Lower lobe of right lung (tissue), 2 donors: Measurements from ENCODE around the gene GRM8. TPM values are rescaled to one million over a fixed set of nuclear protein-coding genes. Genes with fewer than 3 reads are reported as not detected.
"Not testable (repeated sequence)": the region's sequence is repeated elsewhere in the genome, so short reads cannot be mapped to it uniquely, and the experiment has no call there.

Experiments used
- ATAC-seq, 2 donors: fragments of 200-7000 bp; cut with Tn5 transposase; one replicate each; pipeline ENCODE4 v1.9.1; 2020 to 2022; ENCODE audit warnings: mild to moderate bottlenecking in 2 of 2, moderate library complexity in 2 of 2
- DNase-seq: peaks from one replicate; pipeline ENCODE4 v3.0.0-alpha.2; 2020
- H3K27ac ChIP-seq: fragments of 200-600 bp; one replicate; pipeline ENCODE4 v1.8.0; 2022
- H3K27me3 ChIP-seq: fragments of 200-600 bp; one replicate; pipeline ENCODE4 v1.8.0; 2022; ENCODE audit warnings: low read depth
- H3K36me3 ChIP-seq: fragments of 200-600 bp; one replicate; pipeline ENCODE4 v1.8.0; 2022; ENCODE audit warnings: mild to moderate bottlenecking
- H3K4me1 ChIP-seq: fragments of 200-600 bp; one replicate; pipeline ENCODE4 v1.8.0; 2022
- H3K4me3 ChIP-seq: fragments of 200-600 bp; one replicate; pipeline ENCODE4 v1.8.0; 2022; ENCODE audit warnings: mild to moderate bottlenecking
- H3K9me3 ChIP-seq: fragments of 200-600 bp; one replicate; pipeline ENCODE4 v1.8.0; 2022
- intact Hi-C: fragments of 100-400 bp; cut with DNase I; formaldehyde crosslinking; loops from one replicate; pipeline ENCODE4 v1.11.0; 2022
- total RNA-seq: library from RNA; stranded (reverse); fragmentation: NEBNext Ultra II Directional; extraction: Animal tissue kit (Norgen Biotek cat#: 25700); gene quantifications from one replicate; pipeline ENCODE4 v1.2.1, GENCODE V29; 2021
- TF ChIP-seq, protein P1 (sequence below): fragments of 200-600 bp; IDR thresholded peaks from one replicate; pipeline ENCODE4 v1.8.0; 2022; ENCODE audit warnings: antibody characterized with exemption, mild to moderate bottlenecking
- donor health status: DM: no; HTN: yes; CAD: no; lungs with severe emphysema.

The GRM8 gene
- total RNA-seq, 1 donor from 2014 or later, result not detected

DNA sequence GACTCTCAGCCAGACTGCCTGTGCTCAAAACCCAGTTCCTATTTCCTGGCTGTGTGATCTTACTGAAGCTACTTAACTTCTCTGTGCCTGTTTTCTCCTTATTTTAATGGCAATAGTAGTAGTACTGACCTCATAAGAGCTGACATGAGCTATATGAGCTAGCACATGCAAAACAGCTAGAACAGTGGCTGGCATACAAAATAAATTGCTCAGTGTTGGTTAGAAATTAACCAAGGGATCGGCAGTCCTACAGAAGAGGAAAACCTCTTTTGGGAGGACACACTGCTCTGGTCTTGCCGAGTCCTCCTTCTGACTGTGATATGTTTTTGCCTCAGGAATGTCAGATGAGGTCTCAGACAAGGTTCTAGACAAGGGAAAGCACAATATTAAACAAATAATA is 322.6 kb downstream of the GRM8 start:
- Histone ChIP-seq H3K9me3 (no peaks in the 10 kb centered on the region), H3K4me3 (no peak overlapping the region), H3K27ac (no peak overlapping the region), H3K4me1 (no peaks in the 10 kb centered on the region), H3K27me3 (no peaks in the 10 kb centered on the region), H3K36me3 (no peaks in the 10 kb centered on the region)
- intact Hi-C loops, result no loop called here
- TF ChIP-seq, protein P1, sequence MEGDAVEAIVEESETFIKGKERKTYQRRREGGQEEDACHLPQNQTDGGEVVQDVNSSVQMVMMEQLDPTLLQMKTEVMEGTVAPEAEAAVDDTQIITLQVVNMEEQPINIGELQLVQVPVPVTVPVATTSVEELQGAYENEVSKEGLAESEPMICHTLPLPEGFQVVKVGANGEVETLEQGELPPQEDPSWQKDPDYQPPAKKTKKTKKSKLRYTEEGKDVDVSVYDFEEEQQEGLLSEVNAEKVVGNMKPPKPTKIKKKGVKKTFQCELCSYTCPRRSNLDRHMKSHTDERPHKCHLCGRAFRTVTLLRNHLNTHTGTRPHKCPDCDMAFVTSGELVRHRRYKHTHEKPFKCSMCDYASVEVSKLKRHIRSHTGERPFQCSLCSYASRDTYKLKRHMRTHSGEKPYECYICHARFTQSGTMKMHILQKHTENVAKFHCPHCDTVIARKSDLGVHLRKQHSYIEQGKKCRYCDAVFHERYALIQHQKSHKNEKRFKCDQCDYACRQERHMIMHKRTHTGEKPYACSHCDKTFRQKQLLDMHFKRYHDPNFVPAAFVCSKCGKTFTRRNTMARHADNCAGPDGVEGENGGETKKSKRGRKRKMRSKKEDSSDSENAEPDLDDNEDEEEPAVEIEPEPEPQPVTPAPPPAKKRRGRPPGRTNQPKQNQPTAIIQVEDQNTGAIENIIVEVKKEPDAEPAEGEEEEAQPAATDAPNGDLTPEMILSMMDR, result no peak
- DNase-seq, result no peak
- no peak for ATAC-seq

DNA sequence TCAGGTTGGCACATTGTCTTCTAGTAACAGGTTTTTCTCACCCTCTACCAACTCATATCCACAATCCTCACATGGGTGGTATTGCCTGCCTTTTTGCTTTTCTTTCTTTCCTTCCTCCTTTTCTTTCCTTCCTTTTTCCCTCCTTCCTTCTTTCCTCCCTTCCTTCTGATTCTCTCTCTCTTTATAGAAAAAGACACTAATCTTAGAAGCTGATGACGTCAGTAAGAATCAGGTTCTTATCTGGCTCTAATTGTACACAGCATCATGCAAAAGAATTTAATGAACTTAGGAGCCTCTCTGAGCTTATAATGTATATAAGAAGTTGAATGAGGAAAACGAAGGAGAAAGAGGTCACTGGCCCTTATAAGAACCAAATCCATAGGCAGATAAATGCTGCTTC is 328.3 kb downstream of the GRM8 start:
- DNase-seq (no peak), ATAC-seq (no peak)
- Histone ChIP-seq H3K4me1 (no peaks in the 10 kb centered on the region), H3K36me3 (no peaks in the 10 kb centered on the region), H3K27ac (no peak overlapping the region), H3K4me3 (no peak overlapping the region), H3K9me3 (no peaks in the 10 kb centered on the region), H3K27me3 (no peaks in the 10 kb centered on the region)
- TF ChIP-seq, protein P1, result no peak
- intact Hi-C loops, result no loop called here

DNA sequence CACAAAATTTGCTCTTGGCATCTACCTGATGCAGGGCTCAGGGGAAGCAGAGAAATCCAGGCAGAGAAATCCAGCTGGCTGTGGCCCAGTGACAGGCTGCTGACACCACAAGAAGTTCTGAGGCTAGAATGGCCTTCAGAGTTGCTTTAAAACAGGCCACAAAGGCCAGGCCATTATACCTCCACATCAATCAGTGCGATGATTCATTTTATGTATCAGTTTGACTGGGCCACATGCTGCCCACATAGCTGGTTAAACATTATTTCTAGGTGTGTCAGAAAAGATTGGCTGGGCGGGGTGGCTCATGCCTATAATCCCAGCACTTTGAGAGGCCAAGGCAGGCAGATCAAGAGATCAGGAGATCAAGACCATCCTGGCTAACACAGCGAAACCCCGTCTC is 341.1 kb downstream of the GRM8 start:
- intact Hi-C loops, H3K36me3 ChIP-seq, DNase-seq, ATAC-seq, H3K27me3 ChIP-seq, H3K4me1 ChIP-seq, H3K4me3 ChIP-seq, H3K9me3 ChIP-seq, H3K27ac ChIP-seq: not testable (repeated sequence)

DNA sequence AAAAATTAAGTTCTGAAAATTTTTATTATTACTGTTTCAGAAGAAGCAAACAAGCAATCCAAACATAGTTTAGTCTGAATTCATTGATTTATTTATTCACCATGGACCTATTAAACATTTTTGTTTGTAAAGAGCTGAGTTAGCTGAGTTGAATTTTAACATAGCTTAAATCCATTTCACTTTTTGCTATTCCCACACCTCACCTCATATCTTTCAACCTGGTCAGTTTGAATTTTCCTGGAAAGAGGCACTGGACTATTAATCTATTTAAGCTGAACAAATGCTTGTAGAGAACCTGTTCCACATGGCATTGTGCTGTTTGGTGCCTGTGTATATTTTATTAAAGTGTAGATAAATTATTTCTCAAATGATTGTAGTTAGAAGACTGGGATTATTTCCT is 344.2 kb downstream of the GRM8 start:
- H3K4me1 ChIP-seq, H3K9me3 ChIP-seq, H3K4me3 ChIP-seq, intact Hi-C loops, H3K27ac ChIP-seq, DNase-seq, H3K27me3 ChIP-seq, ATAC-seq, H3K36me3 ChIP-seq: not testable (repeated sequence)

DNA sequence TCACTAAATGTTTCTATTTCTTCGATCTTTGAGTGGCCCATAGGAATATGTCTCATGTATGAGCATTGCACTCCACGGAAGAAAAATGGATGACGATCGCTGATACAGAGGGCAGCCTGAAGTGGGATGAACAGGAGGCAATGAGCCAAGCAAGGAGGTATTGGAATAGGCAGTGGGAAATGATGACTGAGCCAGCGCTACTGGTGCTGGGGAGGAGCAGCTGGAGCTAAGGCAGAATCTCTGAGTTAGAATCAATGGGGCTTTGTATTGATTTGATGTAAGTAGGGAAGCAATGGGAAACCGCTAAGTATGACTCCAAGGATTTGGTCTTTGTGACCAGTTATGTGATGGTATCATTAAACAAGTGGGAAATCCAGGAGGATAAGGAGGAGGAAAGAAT is 345.1 kb downstream of the GRM8 start:
- H3K9me3 ChIP-seq, H3K4me1 ChIP-seq, H3K36me3 ChIP-seq, H3K27me3 ChIP-seq, H3K4me3 ChIP-seq, intact Hi-C loops, H3K27ac ChIP-seq, DNase-seq, ATAC-seq: not testable (repeated sequence)

DNA sequence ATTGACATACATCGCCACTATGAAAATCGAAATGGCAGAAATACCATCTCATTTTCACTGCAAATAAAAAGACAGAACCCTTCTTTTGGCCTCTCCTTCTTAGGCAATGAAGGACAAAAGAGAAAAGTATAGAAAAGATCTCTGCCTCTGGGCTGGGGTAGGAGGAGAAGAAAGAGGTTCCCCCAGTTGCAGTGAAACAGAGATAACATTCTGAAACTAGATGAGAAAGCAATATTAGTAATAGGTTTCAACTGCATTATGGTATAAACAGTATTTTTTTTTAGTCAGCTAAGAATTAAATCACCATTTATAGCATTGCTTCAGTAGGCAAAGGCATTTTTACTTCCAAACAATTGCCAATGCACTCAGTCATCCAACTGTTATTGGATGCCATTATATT is 347.5 kb downstream of the GRM8 start:
- intact Hi-C loops, H3K36me3 ChIP-seq, H3K27me3 ChIP-seq, ATAC-seq, H3K4me3 ChIP-seq, H3K9me3 ChIP-seq, H3K4me1 ChIP-seq, H3K27ac ChIP-seq, DNase-seq: not testable (repeated sequence)

DNA sequence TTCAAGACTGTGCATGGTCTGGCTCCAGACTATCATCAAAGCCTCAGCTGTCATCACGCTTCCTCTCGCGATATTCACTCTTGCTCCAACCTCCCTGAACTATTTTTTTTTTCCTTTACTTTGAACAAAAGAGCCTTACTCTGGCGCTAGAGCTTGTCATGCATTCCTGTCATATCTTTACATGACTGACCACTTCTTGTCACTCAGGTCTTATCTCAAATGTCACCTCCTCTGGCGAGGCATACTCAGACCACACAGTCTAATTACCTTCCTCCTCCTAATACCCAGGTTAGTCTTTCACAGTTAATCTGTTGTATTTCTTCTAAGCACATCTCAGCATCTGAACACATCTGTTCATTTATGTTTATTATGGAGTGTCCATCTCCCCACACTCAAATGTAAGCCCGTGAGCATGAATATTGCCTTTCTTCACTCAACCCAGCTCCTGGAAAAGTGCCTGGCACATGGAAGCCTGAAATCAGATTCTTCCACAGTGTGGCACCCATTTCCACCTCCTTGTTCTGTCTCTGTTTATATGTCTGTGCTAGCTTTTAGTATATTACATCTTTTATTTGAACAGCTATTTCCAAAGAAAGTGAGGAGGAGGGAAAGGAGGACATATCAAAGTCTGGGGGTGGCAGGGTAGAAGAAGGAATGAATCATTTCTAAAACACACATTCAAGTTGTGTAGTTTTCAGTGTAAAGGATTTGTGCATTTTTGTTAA is 351.5 kb downstream of the GRM8 start:
- intact Hi-C loops, ATAC-seq, H3K9me3 ChIP-seq, DNase-seq, H3K4me1 ChIP-seq, H3K36me3 ChIP-seq, H3K27me3 ChIP-seq, H3K27ac ChIP-seq, H3K4me3 ChIP-seq: not testable (repeated sequence)

DNA sequence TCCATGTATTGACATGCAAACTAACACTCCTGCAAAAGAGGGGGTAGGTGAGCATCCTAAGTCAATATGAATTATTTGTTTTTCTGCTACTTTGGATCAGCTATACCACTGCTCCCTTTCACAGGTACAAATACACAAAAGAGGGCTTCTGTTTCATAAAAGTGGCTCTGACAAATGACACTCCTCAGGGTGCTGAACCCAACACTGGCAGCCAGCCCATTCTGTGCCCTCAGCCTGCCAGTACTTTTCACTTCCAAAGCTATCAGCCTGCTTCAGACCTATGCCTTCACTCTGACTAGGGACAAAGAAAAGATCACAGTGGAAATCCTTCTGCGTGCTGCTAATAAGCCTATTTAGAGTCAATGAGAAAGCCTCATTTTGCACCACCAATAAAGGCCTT is 364.8 kb downstream of the GRM8 start:
- H3K4me1 ChIP-seq, H3K27me3 ChIP-seq, ATAC-seq, H3K27ac ChIP-seq, H3K36me3 ChIP-seq, intact Hi-C loops, H3K9me3 ChIP-seq, DNase-seq, H3K4me3 ChIP-seq: not testable (repeated sequence)

DNA sequence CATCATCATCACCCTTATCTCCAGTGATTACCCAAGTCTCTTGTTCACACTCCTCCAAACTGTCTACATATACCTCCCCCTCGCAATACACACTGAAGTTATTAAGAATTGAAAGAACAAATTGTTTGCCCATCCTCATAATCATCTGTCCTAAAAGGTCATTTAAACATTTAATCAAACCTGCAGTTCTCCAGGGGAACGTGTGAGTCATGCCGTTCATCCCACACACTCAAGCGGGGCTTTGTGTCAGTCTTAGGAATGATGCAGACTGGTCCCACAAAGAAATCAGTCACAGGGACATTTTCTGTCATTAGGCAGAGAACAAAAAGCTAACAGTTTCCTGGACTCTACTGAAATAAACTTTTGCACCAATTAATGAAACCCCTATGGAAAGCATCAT is 365.2 kb downstream of the GRM8 start:
- DNase-seq, H3K27me3 ChIP-seq, H3K27ac ChIP-seq, H3K36me3 ChIP-seq, intact Hi-C loops, H3K4me3 ChIP-seq, H3K9me3 ChIP-seq, ATAC-seq, H3K4me1 ChIP-seq: not testable (repeated sequence)

DNA sequence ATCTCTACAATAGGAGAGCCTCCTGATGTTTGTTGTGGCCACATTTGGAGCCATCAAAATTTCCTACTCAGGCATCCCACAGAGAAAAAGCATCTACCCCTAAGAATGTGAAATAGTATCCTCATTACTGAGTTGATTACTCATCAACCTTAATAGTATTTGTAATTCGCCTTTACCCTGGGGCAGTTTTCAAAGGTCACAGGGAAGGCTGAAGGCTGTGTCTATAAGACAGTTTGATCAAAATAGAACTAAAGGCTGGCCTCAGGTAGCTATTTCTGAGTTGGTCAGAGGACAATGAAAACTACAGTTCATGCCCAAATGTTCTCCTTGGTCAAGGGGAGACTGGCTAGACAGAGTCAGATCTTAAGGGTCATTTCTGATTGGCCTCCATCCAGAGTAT is 370.0 kb downstream of the GRM8 start:
- H3K4me3 ChIP-seq, DNase-seq, H3K36me3 ChIP-seq, H3K9me3 ChIP-seq, ATAC-seq, intact Hi-C loops, H3K27me3 ChIP-seq, H3K4me1 ChIP-seq, H3K27ac ChIP-seq: not testable (repeated sequence)

DNA sequence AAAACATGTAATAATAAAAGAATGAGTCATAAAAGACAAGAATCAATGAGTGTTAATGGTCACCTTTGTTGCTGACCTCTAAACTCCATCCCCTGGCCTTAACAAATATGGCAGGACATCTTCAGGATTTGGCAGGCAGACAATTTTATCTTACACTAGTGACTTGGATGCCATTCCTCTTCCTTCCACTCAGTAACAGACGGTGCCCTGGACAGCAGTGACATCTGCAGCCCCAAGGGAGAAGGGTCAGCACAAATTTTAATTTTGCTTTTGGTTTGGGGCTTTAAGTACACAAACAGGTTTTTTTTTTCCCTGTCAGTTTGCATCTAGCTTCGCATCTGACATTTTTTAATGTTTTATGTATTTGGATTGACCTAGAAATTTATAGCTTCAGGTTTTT is 370.8 kb downstream of the GRM8 start:
- ATAC-seq, H3K36me3 ChIP-seq, DNase-seq, H3K27ac ChIP-seq, H3K4me3 ChIP-seq, H3K9me3 ChIP-seq, intact Hi-C loops, H3K27me3 ChIP-seq, H3K4me1 ChIP-seq: not testable (repeated sequence)
